GM03348 (cell line): Measurements from ENCODE around the gene SH3PXD2A.
"Not testable (repeated sequence)": the region's sequence is repeated elsewhere in the genome, so short reads cannot be mapped to it uniquely, and the experiment has no call there.

ENCODE experiments used
- DNase-seq: peaks from one replicate; pipeline ENCODE4 v3.0.0; 2012; ENCODE audit warnings: low spot score

Gene SH3PXD2A

GRCh38 chr10:103745341-103746247 is 109.8 kb downstream of the SH3PXD2A start:
- DNase-seq, result no peak

- DNase-seq, result no peak
These were observed 112.6 kb downstream of the SH3PXD2A start for GRCh38 chr10:103742824-103743223.

- DNase-seq, result no peak
These were observed 114.8 kb downstream of the SH3PXD2A start for GRCh38 chr10:103740611-103741010.

- peak; percentile 92 for DNase-seq
These were observed 116.2 kb downstream of the SH3PXD2A start for GRCh38 chr10:103739039-103739764.

DNA sequence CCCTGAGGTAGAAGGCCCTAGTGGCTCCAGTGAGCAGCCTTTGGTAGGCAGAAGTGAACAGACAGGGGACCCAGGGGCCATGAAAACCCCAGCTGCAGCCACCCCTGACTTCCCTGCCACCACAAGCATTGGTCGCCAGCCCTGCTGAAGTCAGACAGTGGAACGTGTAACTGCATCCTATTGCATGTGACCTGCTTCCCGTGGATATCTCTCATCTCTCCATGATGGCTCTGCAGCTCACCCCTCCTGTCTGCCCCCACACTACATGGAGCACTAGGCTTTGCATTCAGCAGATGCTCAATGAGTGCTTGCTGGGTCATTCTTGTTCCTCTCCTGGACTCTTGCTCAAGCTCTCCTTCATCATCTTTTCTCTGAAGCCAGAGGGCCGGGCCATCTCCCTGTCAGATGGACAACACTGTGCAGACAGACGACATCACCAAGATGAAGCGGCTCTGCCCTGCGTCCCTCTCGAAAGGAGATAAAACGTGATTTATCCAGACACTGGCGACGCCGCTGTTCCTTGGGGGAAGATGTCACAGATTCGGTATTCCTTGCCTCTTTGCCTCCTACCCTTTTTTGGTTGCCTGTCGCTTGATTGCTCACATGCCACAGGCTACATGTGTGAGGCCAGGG is 117.5 kb downstream of the SH3PXD2A start:
- DNase-seq, result no peak

GRCh38 chr10:103736763-103737162 is 118.6 kb downstream of the SH3PXD2A start:
- no peak for DNase-seq

DNA sequence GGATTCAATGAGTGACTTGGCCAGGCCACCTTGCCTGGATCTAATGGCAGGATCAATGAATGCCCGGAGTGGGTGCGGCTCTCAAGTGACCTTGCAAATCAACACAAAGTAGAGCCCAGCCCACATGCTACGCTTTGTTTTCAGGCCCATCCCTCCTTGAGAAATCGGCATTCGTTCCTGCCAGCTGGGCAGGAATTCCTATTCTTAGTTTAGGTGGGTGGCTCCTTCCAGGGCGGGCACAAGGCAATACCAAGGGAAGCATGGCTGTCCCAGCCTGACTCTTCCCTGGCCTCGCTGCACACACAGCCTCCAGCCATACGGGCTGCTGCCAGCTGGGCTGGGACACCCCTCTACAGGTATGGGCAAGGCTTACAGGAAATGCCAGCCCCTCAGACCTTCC is 119.3 kb downstream of the SH3PXD2A start:
- DNase-seq, result no peak

- peak; percentile 35 for DNase-seq
These were observed 120.6 kb downstream of the SH3PXD2A start for GRCh38 chr10:103734731-103735130.

GRCh38 chr10:103733045-103733419 is 122.3 kb downstream of the SH3PXD2A start:
- DNase-seq, result no peak

- no peak for DNase-seq
These were observed 122.9 kb downstream of the SH3PXD2A start for GRCh38 chr10:103732339-103733044.

DNA sequence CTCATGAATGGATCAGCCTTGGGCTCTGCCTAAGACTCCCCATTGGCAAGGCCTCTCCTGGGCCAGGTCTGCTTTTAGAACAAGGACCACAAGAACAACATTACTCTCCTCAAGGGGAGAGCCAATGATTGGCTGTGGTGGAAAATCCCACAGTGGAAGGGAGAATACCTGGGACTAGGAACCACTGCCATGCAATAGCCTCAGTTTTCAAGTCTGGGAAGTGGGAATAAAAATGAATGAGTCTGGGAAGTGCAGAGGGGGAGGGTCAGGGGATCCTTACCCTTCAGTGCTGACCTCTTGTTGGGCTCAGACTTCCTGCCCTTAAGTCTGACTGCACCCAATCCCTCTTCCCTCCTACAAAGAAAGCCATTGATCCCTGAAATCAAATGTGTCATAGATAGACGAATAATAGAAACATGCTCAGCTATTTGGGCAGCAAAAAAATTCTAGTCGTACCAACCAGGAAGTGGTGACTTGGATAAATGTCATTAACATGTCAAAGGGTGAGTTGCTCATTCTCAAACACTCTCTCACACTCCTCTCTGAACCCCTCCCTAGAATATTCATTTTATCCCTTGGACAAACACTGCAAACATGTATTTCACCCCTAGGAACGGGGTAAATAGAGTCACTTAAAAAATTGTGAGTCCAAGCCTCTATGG is 123.6 kb downstream of the SH3PXD2A start:
- no peak for DNase-seq

DNA sequence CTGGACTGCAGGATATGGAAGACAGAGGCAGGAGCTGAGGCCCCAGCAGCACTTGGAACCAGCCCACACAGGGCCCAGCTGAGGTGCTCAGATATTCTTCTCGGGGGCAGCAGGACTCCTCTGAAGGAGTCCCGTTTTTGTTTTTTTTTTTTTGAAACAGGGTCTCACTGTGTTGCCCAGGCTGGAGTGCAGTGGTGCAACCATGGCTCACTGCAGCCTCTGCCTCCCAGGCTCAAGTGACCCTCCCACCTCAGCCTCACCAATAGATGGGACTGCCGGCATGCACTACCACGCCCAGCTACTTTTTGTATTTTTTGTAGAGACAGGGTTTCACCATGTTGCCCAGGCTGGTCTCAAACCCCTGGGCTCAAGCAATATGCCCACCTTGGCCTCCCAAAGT is 124.3 kb downstream of the SH3PXD2A start:
- not testable (repeated sequence) for DNase-seq

- DNase-seq, result no peak
These were observed 125.5 kb downstream of the SH3PXD2A start for GRCh38 chr10:103729851-103730250.

GRCh38 chr10:103727991-103728689 is 127.2 kb downstream of the SH3PXD2A start:
- no peak for DNase-seq

GRCh38 chr10:103727546-103727963 is 127.8 kb downstream of the SH3PXD2A start:
- DNase-seq, result no peak

DNA sequence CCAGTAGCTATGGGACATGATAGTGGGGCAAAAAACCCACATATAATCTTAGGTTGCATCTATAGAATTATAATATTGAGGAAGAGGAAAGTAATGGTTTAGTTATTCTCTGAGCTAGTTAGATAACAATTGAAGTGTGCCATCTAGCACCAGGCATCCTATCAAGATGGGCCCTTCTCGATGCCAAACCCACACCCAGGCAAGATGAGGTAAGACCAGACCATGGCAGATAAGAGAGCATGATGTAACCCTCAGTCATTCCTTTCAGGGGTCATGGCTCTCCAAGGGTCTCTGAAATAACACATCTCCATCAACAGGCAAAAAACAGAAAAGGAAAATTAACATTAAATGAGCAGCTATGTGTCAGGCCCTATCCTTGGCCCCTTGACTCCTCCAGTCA is 128.7 kb downstream of the SH3PXD2A start:
- DNase-seq, result no peak

DNA sequence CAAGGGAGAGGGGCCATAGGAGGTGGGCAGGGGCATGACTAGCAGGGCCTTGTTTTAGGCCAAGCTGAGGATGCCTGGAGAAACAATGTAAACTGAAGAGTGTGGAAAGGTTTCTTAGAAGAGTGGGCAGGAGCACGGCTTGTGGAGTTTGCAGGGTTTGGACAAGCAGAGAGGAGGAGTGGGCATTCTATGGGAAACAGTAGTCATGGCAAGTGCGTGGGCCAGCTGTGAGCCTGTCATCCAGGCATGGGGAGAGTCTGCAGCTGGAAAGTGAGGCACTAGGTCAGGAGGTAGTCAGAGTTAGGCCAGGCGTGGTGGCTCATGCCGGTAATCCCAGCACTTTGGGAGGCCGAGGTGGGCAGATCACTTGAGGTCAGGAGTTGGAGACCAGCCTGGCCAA is 130.1 kb downstream of the SH3PXD2A start:
- no peak for DNase-seq

DNA sequence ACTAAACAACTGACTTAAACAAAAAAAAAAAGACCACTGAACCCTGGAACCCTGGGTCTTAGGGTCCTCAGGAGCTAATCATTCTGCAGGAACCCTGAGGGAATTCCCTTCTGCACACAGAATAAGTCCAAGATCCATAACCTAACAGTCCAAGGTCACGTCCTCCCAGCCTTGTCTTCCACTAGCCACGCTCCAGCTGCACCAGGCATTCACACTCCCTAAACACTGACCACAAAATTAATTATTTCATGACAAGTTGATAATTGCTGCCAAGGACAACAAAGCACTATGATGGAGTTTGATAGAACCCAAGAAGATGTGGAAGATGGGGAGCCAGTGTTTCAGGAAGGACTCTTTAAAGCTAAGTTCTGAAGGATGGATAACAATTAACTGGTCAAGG is 130.6 kb downstream of the SH3PXD2A start:
- DNase-seq, result no peak

- DNase-seq, result no peak
These were observed 131.3 kb downstream of the SH3PXD2A start for GRCh38 chr10:103724074-103724473.

- no peak for DNase-seq
These were observed 131.8 kb downstream of the SH3PXD2A start for GRCh38 chr10:103723557-103723956.

DNA sequence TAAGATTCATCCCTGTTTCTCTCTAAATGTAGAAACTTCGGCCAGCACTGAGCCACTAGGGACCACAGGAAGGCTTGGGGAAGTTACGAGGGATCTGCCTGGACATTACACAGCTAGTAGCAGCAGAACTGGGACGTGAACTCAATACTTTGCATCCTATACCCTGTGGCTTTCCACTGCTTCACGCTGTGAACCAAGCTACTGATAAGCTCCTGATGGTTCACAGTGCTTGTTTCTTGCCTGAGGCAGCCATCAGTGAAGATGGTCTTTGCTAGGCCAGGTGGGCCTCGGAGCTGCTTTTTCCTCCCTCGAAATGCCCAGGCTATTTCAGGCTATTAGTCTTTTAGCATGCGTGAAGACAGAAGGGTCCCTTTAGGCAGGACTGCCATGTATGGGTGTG is 132.7 kb downstream of the SH3PXD2A start:
- no peak for DNase-seq
